WI38 (cell line): ENCODE results near the gene NRSN2.
"Not testable (repeated sequence)": the region's sequence is repeated elsewhere in the genome, so short reads cannot be mapped to it uniquely, and the experiment has no call there.

Source experiments
- H3K4me3 ChIP-seq: 2 replicates; pipeline ENCODE4 v1.5.1; 2011; ENCODE audit warnings: low read depth, mild to moderate bottlenecking, control low read depth, low read length
- TF ChIP-seq, protein P1 (sequence below): IDR thresholded peaks from 2 replicates; pipeline ENCODE4 v1.5.1; 2012; ENCODE audit warnings: low read depth, mild to moderate bottlenecking, control low read depth, low read length

Gene NRSN2

DNA sequence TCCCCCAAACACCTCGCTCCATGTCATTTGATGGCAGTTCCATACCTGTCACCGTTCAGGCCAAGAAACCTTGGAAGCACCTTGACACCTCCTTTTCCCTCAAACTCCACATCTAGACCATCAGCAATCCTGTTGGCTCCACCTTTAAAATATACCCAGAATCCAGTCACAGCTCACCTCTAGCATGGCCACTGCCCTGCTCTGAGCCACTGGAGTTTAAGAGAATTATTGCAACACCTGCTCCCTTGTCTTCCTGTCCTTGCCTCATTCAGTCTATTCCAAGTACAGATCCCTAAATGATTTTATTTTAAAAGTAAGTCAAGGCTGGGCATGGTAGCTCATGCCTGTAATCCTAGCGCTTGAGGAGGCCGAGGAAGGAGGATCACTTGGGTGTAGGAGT is 22.0 kb downstream of the NRSN2 start:
- no peak overlapping the region for H3K4me3 ChIP-seq
- TF ChIP-seq, protein P1, sequence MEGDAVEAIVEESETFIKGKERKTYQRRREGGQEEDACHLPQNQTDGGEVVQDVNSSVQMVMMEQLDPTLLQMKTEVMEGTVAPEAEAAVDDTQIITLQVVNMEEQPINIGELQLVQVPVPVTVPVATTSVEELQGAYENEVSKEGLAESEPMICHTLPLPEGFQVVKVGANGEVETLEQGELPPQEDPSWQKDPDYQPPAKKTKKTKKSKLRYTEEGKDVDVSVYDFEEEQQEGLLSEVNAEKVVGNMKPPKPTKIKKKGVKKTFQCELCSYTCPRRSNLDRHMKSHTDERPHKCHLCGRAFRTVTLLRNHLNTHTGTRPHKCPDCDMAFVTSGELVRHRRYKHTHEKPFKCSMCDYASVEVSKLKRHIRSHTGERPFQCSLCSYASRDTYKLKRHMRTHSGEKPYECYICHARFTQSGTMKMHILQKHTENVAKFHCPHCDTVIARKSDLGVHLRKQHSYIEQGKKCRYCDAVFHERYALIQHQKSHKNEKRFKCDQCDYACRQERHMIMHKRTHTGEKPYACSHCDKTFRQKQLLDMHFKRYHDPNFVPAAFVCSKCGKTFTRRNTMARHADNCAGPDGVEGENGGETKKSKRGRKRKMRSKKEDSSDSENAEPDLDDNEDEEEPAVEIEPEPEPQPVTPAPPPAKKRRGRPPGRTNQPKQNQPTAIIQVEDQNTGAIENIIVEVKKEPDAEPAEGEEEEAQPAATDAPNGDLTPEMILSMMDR, result no peak

GRCh38 chr20:370151-370600 is 23.3 kb downstream of the NRSN2 start:
- H3K4me3 ChIP-seq, result no peak overlapping the region

GRCh38 chr20:370977-371754 is 24.3 kb downstream of the NRSN2 start:
- H3K4me3 ChIP-seq, result no peak overlapping the region
- TF ChIP-seq, protein P1, result no peak

More at GRCh38 chr20:370151-370600, 23.3 kb downstream of the NRSN2 start:
- TF ChIP-seq, protein P1, result no peak

- TF ChIP-seq, protein P1, result no peak
- no peak overlapping the region for H3K4me3 ChIP-seq
Measured at GRCh38 chr20:371755-372542, 25.0 kb downstream of the NRSN2 start.

- not testable (repeated sequence) for H3K4me3 ChIP-seq
Measured at GRCh38 chr20:372543-373082, 25.7 kb downstream of the NRSN2 start.

DNA sequence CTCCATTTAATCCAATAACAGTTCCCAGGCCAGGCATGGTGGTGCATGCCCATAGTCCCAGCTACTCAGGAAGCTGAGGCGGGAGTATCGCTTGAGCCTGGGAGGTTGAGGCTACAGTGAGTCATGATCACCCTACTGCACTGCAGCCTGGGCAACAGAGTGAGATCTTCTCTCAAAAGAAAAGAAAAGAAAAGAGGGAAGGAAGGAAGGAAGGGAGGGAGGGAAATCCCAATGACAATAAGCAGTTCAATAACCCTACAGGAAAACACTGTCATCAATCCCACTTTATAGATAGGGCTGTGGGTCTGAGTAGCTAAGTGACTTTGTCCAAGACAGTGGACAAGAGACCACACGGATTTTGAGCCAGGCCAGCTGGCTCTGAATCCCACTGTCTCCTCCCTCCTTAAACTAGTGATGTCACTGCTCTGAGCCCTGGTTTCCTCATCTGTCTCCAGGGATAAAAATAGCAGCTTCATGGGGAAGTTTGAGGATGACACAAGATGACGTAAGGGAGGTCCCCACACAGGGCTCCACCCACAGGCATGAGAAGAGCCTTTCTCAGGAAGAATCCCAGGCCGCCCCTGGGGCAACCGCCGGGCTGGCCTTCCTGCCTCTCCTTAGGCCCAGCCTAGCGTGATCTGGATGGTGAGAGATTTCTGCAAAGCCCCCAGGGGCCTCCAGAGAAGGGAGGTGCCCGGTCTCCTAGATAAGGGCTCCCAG is 26.4 kb downstream of the NRSN2 start:
- TF ChIP-seq, protein P1, result no peak

DNA sequence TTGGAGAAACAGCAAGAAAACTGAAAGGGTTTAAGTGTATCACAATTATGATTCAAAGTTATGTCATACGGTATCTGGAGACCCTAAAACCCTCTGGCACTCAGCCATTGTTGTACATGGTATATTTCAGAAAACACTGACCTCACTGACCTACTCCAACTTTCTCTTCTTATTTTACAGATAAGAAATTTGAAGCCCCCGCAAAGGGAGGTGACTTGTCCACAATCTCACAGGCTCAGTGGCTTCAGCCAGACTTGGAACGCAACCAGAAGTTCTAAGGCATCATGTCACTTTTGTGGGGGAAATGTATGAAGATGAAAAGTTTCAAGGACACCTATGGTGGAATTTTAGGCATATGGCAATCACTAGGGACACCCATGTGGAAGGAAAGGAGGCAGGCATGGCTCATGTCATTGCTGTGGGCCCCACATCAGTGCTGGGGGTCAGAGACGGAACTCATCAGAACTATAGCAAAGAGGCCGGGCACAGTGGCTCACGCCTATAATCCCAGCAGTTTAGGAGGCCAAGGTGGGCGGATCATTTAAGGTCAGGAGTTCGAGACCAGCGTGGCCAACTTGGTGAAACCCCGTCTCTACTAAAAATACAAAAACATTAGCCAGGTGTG is 28.5 kb downstream of the NRSN2 start:
- TF ChIP-seq, protein P1, result no peak
- H3K4me3 ChIP-seq, result no peak overlapping the region

More for the DNA sequence above, 26.4 kb downstream of the NRSN2 start:
- H3K4me3 ChIP-seq, result no peak overlapping the region
